Urothelium cell line (cell line): ENCODE data around the gene COL27A1.

ENCODE experiments used
- DNase-seq: peaks from one replicate; pipeline ENCODE4 v3.0.0; 2011; ENCODE audit warnings: low spot score, mixed read lengths
- FAIRE-seq: peaks from 2 replicates; lab custom pipeline; 2011; peaks lifted over from hg19 to GRCh38; lab: Jason Lieb, UNC

The COL27A1 gene

GRCh38 chr9:114296338-114296737 lies 141.0 kb downstream of the COL27A1 start:
- no peak for DNase-seq
- FAIRE-seq = no peak

DNA sequence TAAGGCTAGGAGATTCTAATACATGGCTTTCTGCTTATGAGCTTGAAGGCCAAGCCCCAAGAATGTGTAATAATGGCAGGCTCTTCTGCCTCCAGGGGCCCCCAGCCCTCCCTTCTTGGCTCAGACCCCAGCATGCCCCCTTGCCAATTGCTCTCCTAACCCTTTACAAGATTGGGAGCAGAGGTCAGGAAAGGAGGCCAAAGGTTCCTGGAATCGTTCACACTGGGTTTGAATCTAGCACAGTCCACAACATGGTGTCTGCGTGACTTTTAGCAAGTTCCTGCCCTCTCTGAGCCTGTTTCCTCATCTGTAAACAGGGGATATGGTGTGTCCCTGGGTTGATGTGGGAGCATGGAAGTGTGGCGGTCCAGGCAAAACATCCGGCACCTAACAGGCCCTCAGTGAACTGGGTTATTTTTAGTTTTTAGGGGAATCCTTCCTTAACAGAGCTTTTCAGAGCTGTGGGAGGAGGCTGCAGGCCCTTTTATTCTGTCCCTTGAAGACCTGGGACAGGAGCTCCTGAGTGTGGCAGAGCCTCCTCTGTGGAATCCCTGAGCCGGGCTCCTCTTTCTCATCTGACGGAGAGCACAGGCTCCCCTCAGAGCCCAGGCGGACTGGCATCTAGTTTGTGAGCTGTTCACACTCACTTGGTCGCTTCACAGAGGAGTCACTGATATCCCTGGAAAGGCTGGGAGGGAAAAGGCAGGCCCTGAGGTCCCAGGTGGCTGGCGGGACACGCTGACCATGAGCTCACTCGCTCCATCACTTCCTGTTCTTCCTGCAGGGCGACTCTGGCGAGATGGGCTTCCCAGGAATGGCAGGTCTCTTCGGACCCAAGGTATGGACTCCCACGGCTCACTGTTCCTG lies 144.2 kb downstream of the COL27A1 start:
- DNase-seq (no peak), FAIRE-seq (no peak)

DNA sequence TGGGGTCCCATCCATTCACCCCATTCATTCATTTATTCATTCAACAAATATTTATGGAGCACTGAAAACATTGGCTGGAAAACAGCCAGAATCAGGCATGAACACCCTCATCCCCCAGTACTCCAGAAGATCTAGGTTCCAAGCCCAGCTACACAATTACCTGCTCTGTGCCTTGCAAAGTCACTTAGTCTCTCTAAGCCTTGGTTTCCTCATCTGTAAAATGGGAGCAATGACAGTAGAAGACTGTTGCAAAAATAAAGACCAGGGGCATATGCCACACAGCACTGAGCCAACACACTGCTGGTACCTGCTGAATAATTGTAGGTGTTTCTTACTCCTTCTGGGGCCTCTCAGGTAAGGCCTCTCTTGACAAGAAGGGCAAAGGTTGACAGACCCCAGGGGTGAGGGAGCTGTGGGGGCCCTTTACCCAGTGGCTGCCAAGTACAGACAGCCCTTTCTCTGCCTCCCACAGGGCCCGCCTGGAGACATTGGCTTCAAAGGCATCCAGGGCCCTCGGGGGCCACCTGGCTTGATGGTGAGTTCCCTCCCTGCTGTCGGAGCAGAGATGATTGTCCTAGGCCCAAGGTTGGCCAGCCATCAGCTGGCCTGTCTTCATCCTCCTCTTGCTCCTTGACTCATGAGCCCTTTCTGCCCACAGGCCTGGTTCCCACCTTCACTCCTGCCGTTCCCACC lies 145.0 kb downstream of the COL27A1 start:
- DNase-seq = no peak
- no peak for FAIRE-seq

DNA sequence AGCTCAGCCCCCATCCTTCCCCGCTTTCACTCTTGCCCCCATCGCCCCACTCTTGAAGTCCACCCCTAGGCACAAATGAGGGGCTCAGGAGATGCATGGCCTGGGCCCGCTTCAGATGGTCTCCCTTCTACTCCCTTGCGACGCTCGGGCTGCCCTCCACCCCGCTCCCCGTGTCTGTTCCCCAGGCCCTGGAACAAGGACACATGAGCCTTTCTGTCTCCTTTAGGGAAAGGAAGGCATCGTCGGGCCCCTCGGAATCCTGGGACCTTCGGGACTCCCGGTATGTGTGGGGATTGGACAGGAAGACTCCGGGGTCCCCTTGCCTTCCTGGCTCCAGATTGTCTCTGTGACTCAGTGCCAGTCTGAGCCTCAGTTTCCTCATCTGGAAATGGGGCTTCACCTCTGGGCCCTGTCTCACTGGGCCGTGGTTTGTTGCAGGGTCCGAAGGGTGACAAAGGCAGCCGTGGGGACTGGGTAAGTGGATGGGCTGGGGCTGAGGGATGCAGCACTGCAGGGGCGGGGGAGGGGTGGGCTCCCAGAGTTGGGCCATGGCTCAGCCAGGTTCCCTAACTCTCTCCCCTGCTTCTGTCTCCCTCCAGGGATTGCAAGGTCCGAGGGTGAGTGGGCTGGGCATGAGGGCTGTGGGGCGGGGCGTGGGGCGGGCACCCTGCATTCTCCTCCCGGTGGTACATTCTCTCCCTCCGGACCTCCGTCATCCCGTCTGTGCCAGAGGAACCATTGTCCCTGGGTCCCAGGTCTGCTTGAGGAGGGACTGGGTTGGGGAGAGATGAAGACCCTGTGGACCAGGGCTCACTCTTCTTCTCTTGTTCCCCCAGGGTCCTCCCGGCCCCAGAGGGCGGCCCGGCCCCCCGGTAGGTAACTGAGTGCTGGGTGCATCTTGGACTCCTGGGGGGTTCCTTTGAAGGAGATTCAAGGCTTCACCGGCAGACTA lies 145.8 kb downstream of the COL27A1 start:
- FAIRE-seq = no peak
- no peak for DNase-seq

GRCh38 chr9:114301798-114302565 lies 146.6 kb downstream of the COL27A1 start:
- FAIRE-seq = no peak
- DNase-seq = no peak

- FAIRE-seq (no peak), DNase-seq (no peak)
Observed at GRCh38 chr9:114302727-114303126, 147.4 kb downstream of the COL27A1 start.

DNA sequence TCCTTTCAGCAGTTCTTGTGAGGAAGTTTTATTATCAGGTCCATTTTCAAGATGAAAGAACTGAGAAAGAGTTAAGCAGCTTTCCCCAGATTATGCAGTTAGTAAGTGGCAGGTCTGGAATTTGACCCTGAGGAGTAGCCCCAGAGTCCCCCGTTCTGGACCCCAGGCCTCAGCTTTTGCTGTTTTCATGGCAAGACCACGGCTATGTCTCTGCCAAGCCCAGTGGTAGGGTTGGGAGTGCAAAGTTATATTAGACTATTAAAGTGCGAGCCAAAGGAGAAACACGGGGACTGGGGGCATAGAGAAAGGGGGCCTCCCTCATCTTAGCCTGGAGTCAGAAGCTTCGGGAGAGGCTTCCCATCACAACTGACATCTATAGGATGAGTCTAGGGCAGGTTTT lies 148.2 kb downstream of the COL27A1 start:
- DNase-seq = no peak
- no peak for FAIRE-seq

- DNase-seq = no peak
- no peak for FAIRE-seq
Observed at GRCh38 chr9:114303977-114304376, 148.6 kb downstream of the COL27A1 start.

GRCh38 chr9:114304416-114305188 lies 149.3 kb downstream of the COL27A1 start:
- no peak for FAIRE-seq

DNA sequence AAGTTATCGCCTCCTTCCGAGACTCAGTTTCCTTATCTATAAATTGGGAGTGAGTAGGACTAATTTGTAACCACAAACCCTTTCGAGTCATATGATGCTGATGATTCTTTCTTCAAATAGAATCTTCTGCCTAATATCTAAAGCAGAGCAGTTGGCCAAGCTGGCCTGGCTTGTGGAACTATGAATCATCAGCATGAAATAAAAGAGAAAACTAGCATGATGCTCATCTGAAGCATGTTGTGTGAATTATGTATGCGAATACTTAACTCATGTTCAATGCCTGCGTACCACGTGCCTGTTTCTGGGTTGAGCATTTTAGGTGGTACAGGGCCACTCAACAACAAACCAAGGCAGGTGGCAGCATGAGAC lies 152.5 kb downstream of the COL27A1 start:
- no peak for DNase-seq
- FAIRE-seq = no peak

More at GRCh38 chr9:114304416-114305188, 149.3 kb downstream of the COL27A1 start:
- no peak for DNase-seq

DNA sequence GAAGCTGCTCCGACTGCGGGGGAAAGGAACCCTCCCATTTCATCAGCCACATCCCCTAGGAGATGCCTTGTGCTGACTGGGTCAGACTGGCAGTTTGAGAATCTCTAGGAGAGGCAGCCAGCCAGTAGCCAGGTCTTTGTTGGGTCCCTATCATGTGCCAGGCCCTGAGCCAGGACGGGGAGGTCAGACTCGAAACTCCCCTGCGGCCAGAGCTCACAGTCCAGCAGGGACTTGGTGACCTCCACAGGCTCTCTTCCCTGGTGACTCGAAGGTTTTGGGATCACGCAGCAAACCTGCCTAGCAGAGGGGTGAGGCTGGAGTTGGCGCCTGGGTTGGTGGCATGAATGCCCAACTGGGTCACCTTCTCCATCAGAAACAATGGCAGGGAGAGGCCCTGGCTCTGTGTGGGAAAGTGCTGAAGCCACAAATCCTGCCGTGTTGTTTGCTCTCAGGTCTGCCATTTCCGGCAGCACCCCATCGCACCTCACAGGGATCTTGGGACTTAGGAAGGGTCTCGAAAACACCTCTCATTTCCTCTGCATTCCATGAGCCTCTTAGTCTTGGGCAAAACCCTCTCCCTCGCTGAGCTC lies 153.1 kb downstream of the COL27A1 start:
- DNase-seq (no peak), FAIRE-seq (no peak)

GRCh38 chr9:114309096-114309495 lies 153.8 kb downstream of the COL27A1 start:
- FAIRE-seq = no peak

DNA sequence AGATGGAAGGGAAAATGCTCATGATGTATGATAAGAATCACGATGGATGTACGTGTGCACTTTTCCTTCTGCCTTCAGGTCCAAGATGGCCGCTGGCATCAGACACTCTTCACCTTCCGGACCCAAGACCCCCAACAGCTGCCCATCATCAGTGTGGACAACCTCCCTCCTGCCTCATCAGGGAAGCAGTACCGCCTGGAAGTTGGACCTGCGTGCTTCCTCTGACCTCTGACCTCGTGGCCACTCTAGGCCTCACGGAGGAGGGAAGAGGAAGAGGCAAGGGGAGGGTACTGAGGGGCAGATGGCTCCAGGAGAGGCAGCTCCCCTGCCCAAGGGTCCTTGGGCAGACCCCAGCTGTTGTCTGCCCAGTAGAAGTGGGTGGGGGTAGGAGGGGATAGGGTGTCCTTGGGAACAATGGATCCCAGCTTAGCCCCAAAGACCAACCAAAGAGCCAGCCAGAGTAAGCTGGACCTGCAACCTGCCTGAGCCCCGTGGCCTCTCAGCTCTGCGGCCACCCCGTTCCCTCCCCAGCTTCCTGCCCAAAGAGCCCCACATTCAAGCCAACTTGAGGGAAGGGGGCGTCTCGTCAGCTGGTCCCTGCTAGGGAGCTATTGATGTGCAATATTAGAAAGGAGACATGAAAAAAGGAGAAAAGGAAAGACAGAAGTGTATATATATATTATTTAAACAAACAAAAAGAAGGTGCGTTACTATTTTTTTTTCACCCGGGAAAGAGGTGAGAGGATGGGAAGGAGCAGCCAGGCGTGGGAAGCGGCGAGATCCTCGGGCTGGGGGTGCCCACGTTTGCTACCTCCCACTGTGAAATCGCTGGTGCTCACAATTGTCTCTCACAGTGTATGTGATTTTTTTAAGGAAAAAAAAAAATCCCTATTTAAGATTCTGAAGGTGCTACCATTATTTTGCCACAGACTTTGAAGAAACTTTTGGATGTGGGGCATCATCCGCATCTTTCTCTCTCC lies 155.4 kb downstream of the COL27A1 start:
- FAIRE-seq = no peak
- no peak for DNase-seq

More at GRCh38 chr9:114309096-114309495, 153.8 kb downstream of the COL27A1 start:
- no peak for DNase-seq

GRCh38 chr9:114311571-114312512 lies 156.5 kb downstream of the COL27A1 start:
- no peak for DNase-seq
- no peak for FAIRE-seq

- no peak for DNase-seq
- no peak for FAIRE-seq
Observed at GRCh38 chr9:114312513-114312875, 157.2 kb downstream of the COL27A1 start.

DNA sequence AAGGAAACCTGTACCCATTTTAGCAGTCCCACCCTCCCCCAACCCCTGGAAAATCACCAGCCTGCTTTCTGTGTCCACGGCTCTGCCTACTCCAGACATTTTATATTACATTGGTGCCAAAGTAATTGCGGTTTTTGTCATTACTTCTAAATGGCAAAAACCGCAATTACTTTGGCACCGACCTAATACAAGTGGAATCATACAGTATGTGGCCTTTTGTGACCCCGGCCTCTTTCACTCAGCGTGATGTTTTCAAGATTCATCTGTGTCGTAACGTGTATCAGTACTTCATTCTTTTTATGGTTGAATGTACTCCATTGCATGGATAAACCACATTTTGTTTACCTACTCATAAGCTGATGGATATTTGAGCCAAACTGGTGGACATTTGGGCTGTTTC lies 157.8 kb downstream of the COL27A1 start:
- FAIRE-seq (no peak), DNase-seq (no peak)

- DNase-seq (no peak), FAIRE-seq (no peak)
Observed at GRCh38 chr9:114314256-114314867, 159.0 kb downstream of the COL27A1 start.
